C4-2B (cell line): ENCODE measurements around the gene NMNAT2.

Experiments
- CTCF ChIP-seq: fragments of 450-650 bp; conservative IDR thresholded peaks from 2 replicates; pipeline ENCODE4 v1.5.1; 2017; ENCODE audit warnings: mild to moderate bottlenecking
- ZFX ChIP-seq: fragments of 450-650 bp; IDR thresholded peaks from 2 replicates; pipeline ENCODE4 v1.6.1; 2017

- TF ChIP-seq CTCF, result no peak
- TF ChIP-seq ZFX, result no peak
These were observed 26.3 kb downstream of the NMNAT2 start for GRCh38 chr1:183391863-183392262.
